Lower lobe of right lung (tissue), 2 donors: ENCODE measurements around the gene TTC39A. TPM values are rescaled to one million over a fixed set of nuclear protein-coding genes. Genes with fewer than 3 reads are reported as not detected.
A peak's percentile ranks its signal among the peaks of the same experiment; 100 is the strongest.

Source experiments
- ATAC-seq, 2 donors: fragments of 200-7000 bp; cut with Tn5 transposase; one replicate each; pipeline ENCODE4 v1.9.1; 2020 to 2022; ENCODE audit warnings: mild to moderate bottlenecking in 2 of 2, moderate library complexity in 2 of 2
- DNase-seq: peaks from one replicate; pipeline ENCODE4 v3.0.0-alpha.2; 2020
- H3K27ac ChIP-seq: fragments of 200-600 bp; one replicate; pipeline ENCODE4 v1.8.0; 2022
- H3K27me3 ChIP-seq: fragments of 200-600 bp; one replicate; pipeline ENCODE4 v1.8.0; 2022; ENCODE audit warnings: low read depth
- H3K36me3 ChIP-seq: fragments of 200-600 bp; one replicate; pipeline ENCODE4 v1.8.0; 2022; ENCODE audit warnings: mild to moderate bottlenecking
- H3K4me1 ChIP-seq: fragments of 200-600 bp; one replicate; pipeline ENCODE4 v1.8.0; 2022
- H3K4me3 ChIP-seq: fragments of 200-600 bp; one replicate; pipeline ENCODE4 v1.8.0; 2022; ENCODE audit warnings: mild to moderate bottlenecking
- H3K9me3 ChIP-seq: fragments of 200-600 bp; one replicate; pipeline ENCODE4 v1.8.0; 2022
- CTCF ChIP-seq: fragments of 200-600 bp; IDR thresholded peaks from one replicate; pipeline ENCODE4 v1.8.0; 2022; ENCODE audit warnings: antibody characterized with exemption, mild to moderate bottlenecking
- intact Hi-C: fragments of 100-400 bp; cut with DNase I; formaldehyde crosslinking; loops from one replicate; pipeline ENCODE4 v1.11.0; 2022
- total RNA-seq: library from RNA; stranded (reverse); fragmentation: NEBNext Ultra II Directional; extraction: Animal tissue kit (Norgen Biotek cat#: 25700); gene quantifications from one replicate; pipeline ENCODE4 v1.2.1, GENCODE V29; 2021
- donor health status: DM: no; HTN: yes; CAD: no; lungs with severe emphysema.

Gene TTC39A
- total RNA-seq, 1 donor from 2014 or later = 34.9 TPM

DNA sequence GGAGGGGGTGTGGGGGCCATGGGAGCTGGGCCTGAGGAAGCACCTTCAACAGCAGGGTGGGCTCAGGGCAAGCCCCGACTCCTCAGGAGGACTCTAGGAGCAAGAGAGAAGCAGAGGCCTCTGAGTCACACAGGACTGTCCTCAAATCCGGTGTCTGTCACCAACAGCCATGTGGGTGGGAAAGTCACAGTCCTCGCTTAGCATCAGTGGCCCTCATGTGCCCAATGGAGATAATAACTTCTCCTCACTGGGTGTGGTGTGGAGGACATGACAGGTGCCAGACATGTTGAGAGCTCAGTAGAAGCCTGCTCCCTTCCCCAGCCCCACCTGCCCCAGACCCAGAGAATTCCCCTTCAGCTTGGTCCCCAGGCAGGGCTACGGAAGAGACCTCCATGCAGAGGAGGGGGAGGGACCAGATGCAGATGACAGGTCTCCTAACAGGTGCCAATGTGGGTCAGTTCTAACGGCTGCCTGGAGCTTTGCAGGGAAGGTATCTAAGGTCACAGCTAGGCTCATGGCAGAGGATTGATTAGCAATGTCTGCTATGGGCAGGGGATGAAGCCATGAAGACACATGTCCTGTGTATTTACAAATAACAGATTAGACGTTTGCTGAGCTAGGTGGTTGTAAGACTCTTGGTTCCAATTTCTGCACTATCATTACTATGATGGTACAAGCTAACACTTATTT lies 30.2 kb downstream of the TTC39A start:
- TF ChIP-seq CTCF = no peak
- Histone ChIP-seq H3K27me3 (no peaks in the 10 kb centered on the region), H3K4me1 (peaks cover 23% of the 10 kb centered on the region), H3K27ac (no peak overlapping the region), H3K4me3 (no peak overlapping the region), H3K9me3 (no peaks in the 10 kb centered on the region), H3K36me3 (no peaks in the 10 kb centered on the region)
- no peak for DNase-seq
- intact Hi-C loops = no loop called here
- no peak for ATAC-seq

- H3K27ac ChIP-seq = no peak overlapping the region
- no peak overlapping the region for H3K4me3 ChIP-seq
- no peak for TF ChIP-seq CTCF
- no peak for DNase-seq
- no peak for ATAC-seq
- intact Hi-C loops = no loop called here
- H3K9me3 ChIP-seq = no peaks in the 10 kb centered on the region
- peaks cover 23% of the 10 kb centered on the region for H3K4me1 ChIP-seq
- H3K27me3 ChIP-seq = no peaks in the 10 kb centered on the region
- H3K36me3 ChIP-seq = no peaks in the 10 kb centered on the region
These were observed 31.0 kb downstream of the TTC39A start for GRCh38 chr1:51299185-51299885.

DNA sequence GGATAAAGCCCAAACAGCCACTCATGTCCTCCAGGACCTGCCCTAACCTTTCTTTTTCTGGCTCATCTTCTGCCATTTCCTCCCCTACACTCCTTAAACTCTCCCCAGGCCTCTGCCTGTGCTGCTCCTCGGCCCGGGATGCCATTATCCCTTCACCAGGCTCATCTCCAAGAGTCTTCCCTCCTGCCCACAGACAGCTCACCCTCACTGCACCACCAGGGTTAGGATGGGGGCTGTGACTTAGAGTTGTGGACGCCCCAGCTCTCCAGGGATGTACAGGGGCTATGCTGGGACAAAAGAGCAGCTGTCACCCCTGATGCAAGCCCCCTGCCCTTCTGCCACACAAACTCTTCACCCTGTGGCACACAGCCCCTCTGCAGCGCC lies 32.0 kb downstream of the TTC39A start:
- ATAC-seq (no peak), DNase-seq (no peak)
- intact Hi-C loops = no loop called here
- no peak overlapping the region for H3K4me3 ChIP-seq
- no peak overlapping the region for H3K27ac ChIP-seq
- H3K9me3 ChIP-seq = no peaks in the 10 kb centered on the region
- H3K27me3 ChIP-seq = no peaks in the 10 kb centered on the region
- TF ChIP-seq CTCF = no peak
- H3K36me3 ChIP-seq = no peaks in the 10 kb centered on the region
- peaks cover 18% of the 10 kb centered on the region for H3K4me1 ChIP-seq

DNA sequence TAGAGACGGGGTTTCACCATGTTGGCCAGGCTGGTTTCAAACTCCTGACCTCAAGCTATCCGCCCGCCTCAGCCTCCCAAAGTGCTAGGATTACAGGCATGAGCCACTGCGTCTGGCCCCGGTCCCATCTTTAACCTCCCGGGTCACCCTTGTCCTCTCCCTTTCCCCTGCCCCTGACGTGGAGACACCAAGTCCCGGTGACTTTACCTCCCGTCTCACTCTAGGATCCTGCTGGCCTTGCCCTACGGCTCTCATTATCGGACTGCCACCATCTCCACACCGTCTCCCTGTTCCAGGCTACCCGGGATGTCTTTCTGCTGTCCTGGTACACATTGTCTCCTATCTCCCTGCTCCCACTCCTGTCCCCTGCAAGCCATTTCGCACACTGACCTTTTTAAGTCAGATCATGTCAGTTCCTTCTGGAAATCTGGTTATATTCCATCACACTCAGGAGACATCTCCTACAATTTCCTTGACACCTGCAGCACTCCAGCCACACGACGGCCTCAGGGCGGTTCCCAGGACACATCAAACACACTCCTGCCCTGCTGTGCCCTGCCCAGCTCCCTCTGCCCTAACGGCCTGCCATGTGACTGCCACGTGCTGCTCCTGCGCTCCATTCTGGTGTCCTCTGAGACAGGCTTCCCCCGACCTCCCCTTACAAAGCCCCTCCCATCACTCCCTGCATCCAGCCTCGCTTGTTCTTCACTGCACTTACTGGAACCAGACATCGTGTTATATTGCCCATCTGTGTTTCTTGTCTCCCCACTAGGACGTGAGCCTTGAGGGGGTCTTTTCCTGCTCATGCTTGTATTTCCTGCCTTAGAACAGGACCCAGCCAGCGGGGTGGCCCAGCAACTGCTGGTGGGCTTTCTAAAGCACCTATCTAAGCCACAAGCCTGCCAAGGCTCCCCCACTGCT lies 32.7 kb downstream of the TTC39A start:
- ATAC-seq (peak in 1 of 2 donors; percentile 29), DNase-seq (no peak)
- H3K4me1 ChIP-seq = peaks cover 17% of the 10 kb centered on the region
- no peaks in the 10 kb centered on the region for H3K9me3 ChIP-seq
- no peaks in the 10 kb centered on the region for H3K36me3 ChIP-seq
- intact Hi-C loops = no loop called here
- no peak for TF ChIP-seq CTCF
- no peaks in the 10 kb centered on the region for H3K27me3 ChIP-seq
- peak overlapping the region; percentile 57 for H3K4me3 ChIP-seq
- no peak overlapping the region for H3K27ac ChIP-seq
